ENCODE measurements around the gene C1orf146. TPM values are rescaled to one million over a fixed set of nuclear protein-coding genes. Genes with fewer than 3 reads are reported as not detected.
"Not testable (repeated sequence)": the region's sequence is repeated elsewhere in the genome, so short reads cannot be mapped to it uniquely, and the experiment has no call there.

Gene C1orf146
- total RNA-seq, 2 experiments from 2014 or later: not detected

GRCh38 chr1:92211166-92211565 is 6.5 kb upstream of the C1orf146 start:
- no peaks in the 10 kb centered on the region for H3K27me3 Mint-ChIP-seq (ENCODE audit: low read depth)
- H3K36me3 Mint-ChIP-seq (ENCODE audit: low read depth): no peaks in the 10 kb centered on the region
- H3K4me3 Mint-ChIP-seq: no peak overlapping the region
- H3K9me3 Mint-ChIP-seq: no peaks in the 10 kb centered on the region
- intact Hi-C loops (cut with micrococcal nuclease): no loop called here
- no peak for DNase-seq
- no peak overlapping the region for H3K27ac Mint-ChIP-seq
- CTCF ChIA-PET: interaction anchor here (0.8 to 1.3 kb wide), 3 partner anchors 20 to 538 kb away, joined by 3 to 6 read pairs (median 3); no protein-coding TSS in a partner anchor
- peaks cover 16% of the 10 kb centered on the region for H3K4me1 Mint-ChIP-seq (ENCODE audit: low read depth)

- Mint-ChIP-seq H3K27ac (no peak overlapping the region), H3K4me1 (ENCODE audit: low read depth) (no peaks in the 10 kb centered on the region), H3K36me3 (ENCODE audit: low read depth) (no peaks in the 10 kb centered on the region), H3K9me3 (no peaks in the 10 kb centered on the region), H3K4me3 (no peak overlapping the region), H3K27me3 (ENCODE audit: low read depth) (no peaks in the 10 kb centered on the region)
- DNase-seq: no peak
- CTCF ChIA-PET: interaction anchor here (0.9 kb wide), 1 partner anchor 70 kb away, joined by 3 read pairs; no protein-coding TSS in a partner anchor
- intact Hi-C loops (cut with micrococcal nuclease): no loop called here
Observed at GRCh38 chr1:92218559-92218958, 844 bp downstream of the C1orf146 start.

GRCh38 chr1:92219028-92219427 is 1.3 kb downstream of the C1orf146 start:
- Mint-ChIP-seq H3K27me3 (ENCODE audit: low read depth) (no peaks in the 10 kb centered on the region), H3K36me3 (ENCODE audit: low read depth) (no peaks in the 10 kb centered on the region), H3K27ac (no peak overlapping the region), H3K4me1 (ENCODE audit: low read depth) (no peaks in the 10 kb centered on the region), H3K4me3 (no peak overlapping the region), H3K9me3 (no peaks in the 10 kb centered on the region)
- CTCF ChIA-PET: interaction anchor here (0.9 kb wide), 1 partner anchor 154 kb away, joined by 4 read pairs; no protein-coding TSS in a partner anchor
- intact Hi-C loops (cut with micrococcal nuclease): no loop called here
- no peak for DNase-seq

GRCh38 chr1:92228401-92228800 is 10.7 kb downstream of the C1orf146 start:
- no peaks in the 10 kb centered on the region for H3K36me3 Mint-ChIP-seq (ENCODE audit: low read depth)
- H3K9me3 Mint-ChIP-seq: no peaks in the 10 kb centered on the region
- no peaks in the 10 kb centered on the region for H3K27me3 Mint-ChIP-seq (ENCODE audit: low read depth)
- no peak for DNase-seq
- no peak overlapping the region for H3K27ac Mint-ChIP-seq
- H3K4me1 Mint-ChIP-seq (ENCODE audit: low read depth): no peaks in the 10 kb centered on the region
- H3K4me3 Mint-ChIP-seq: no peak overlapping the region
- intact Hi-C loops (cut with micrococcal nuclease): no loop called here
- CTCF ChIA-PET: no interaction called here

GRCh38 chr1:92230736-92231135 is 13.0 kb downstream of the C1orf146 start:
- DNase-seq: no peak
- H3K9me3 Mint-ChIP-seq: no peaks in the 10 kb centered on the region
- H3K27ac Mint-ChIP-seq: no peak overlapping the region
- H3K27me3 Mint-ChIP-seq (ENCODE audit: low read depth): no peaks in the 10 kb centered on the region
- intact Hi-C loops (cut with micrococcal nuclease): no loop called here
- H3K36me3 Mint-ChIP-seq (ENCODE audit: low read depth): no peaks in the 10 kb centered on the region
- H3K4me1 Mint-ChIP-seq (ENCODE audit: low read depth): no peaks in the 10 kb centered on the region
- CTCF ChIA-PET: no interaction called here
- no peak overlapping the region for H3K4me3 Mint-ChIP-seq

GRCh38 chr1:92240034-92240433 is 22.3 kb downstream of the C1orf146 start:
- Mint-ChIP-seq H3K27me3 (ENCODE audit: low read depth) (no peaks in the 10 kb centered on the region), H3K4me1 (ENCODE audit: low read depth) (no peaks in the 10 kb centered on the region), H3K4me3 (no peak overlapping the region), H3K27ac (no peak overlapping the region), H3K36me3 (ENCODE audit: low read depth) (peaks cover 1% of the 10 kb centered on the region), H3K9me3 (no peaks in the 10 kb centered on the region)
- CTCF ChIA-PET: no interaction called here
- no peak for DNase-seq
- intact Hi-C loops (cut with micrococcal nuclease): no loop called here

GRCh38 chr1:92244376-92244775 is 26.7 kb downstream of the C1orf146 start:
- peaks cover 1% of the 10 kb centered on the region for H3K36me3 Mint-ChIP-seq (ENCODE audit: low read depth)
- DNase-seq: no peak
- CTCF ChIA-PET: no interaction called here
- intact Hi-C loops (cut with micrococcal nuclease): no loop called here
- no peaks in the 10 kb centered on the region for H3K9me3 Mint-ChIP-seq
- H3K4me3 Mint-ChIP-seq: no peak overlapping the region
- no peaks in the 10 kb centered on the region for H3K4me1 Mint-ChIP-seq (ENCODE audit: low read depth)
- H3K27me3 Mint-ChIP-seq (ENCODE audit: low read depth): no peaks in the 10 kb centered on the region
- no peak overlapping the region for H3K27ac Mint-ChIP-seq

GRCh38 chr1:92254714-92255113 is 37.0 kb downstream of the C1orf146 start:
- H3K4me1 Mint-ChIP-seq (ENCODE audit: low read depth); H3K27ac Mint-ChIP-seq; H3K4me3 Mint-ChIP-seq; intact Hi-C loops (cut with micrococcal nuclease); H3K27me3 Mint-ChIP-seq (ENCODE audit: low read depth); DNase-seq: not testable (repeated sequence)
- Mint-ChIP-seq H3K36me3 (ENCODE audit: low read depth) (peaks cover 65% of the 10 kb centered on the region), H3K9me3 (peaks cover 19% of the 10 kb centered on the region)
- CTCF ChIA-PET: interaction anchor here (0.7 kb wide), 1 partner anchor 254 kb away, joined by 3 read pairs; no protein-coding TSS in a partner anchor

GRCh38 chr1:92259350-92259749 is 41.6 kb downstream of the C1orf146 start:
- DNase-seq: no peak
- CTCF ChIA-PET: no interaction called here
- intact Hi-C loops (cut with micrococcal nuclease): no loop called here
- Mint-ChIP-seq H3K4me1 (ENCODE audit: low read depth) (no peaks in the 10 kb centered on the region), H3K9me3 (peaks cover 14% of the 10 kb centered on the region), H3K4me3 (no peak overlapping the region), H3K36me3 (ENCODE audit: low read depth) (peaks cover 83% of the 10 kb centered on the region), H3K27ac (no peak overlapping the region), H3K27me3 (ENCODE audit: low read depth) (no peaks in the 10 kb centered on the region)

- Mint-ChIP-seq H3K27me3 (ENCODE audit: low read depth) (no peaks in the 10 kb centered on the region), H3K9me3 (no peaks in the 10 kb centered on the region), H3K36me3 (ENCODE audit: low read depth) (peaks cover 58% of the 10 kb centered on the region), H3K27ac (no peak overlapping the region), H3K4me3 (no peak overlapping the region), H3K4me1 (ENCODE audit: low read depth) (no peaks in the 10 kb centered on the region)
- DNase-seq: no peak
- intact Hi-C loops (cut with micrococcal nuclease): no loop called here
- CTCF ChIA-PET: no interaction called here
Observed at GRCh38 chr1:92262516-92262915, 44.8 kb downstream of the C1orf146 start.

GRCh38 chr1:92273039-92273438 is 55.3 kb downstream of the C1orf146 start:
- H3K4me1 Mint-ChIP-seq (ENCODE audit: low read depth): no peaks in the 10 kb centered on the region
- DNase-seq: no peak
- CTCF ChIA-PET: interaction anchor here (0.6 to 0.7 kb wide), 5 partner anchors 13 to 378 kb away, joined by 3 to 5 read pairs (median 4); no protein-coding TSS in a partner anchor
- no peak overlapping the region for H3K27ac Mint-ChIP-seq
- no peaks in the 10 kb centered on the region for H3K27me3 Mint-ChIP-seq (ENCODE audit: low read depth)
- H3K36me3 Mint-ChIP-seq (ENCODE audit: low read depth): peaks cover 43% of the 10 kb centered on the region
- no peak overlapping the region for H3K4me3 Mint-ChIP-seq
- no peaks in the 10 kb centered on the region for H3K9me3 Mint-ChIP-seq
- intact Hi-C loops (cut with micrococcal nuclease): no loop called here

GRCh38 chr1:92274939-92275338 is 57.2 kb downstream of the C1orf146 start:
- Mint-ChIP-seq H3K36me3 (ENCODE audit: low read depth) (peaks cover 43% of the 10 kb centered on the region), H3K27ac (no peak overlapping the region), H3K4me1 (ENCODE audit: low read depth) (no peaks in the 10 kb centered on the region), H3K27me3 (ENCODE audit: low read depth) (no peaks in the 10 kb centered on the region), H3K9me3 (no peaks in the 10 kb centered on the region), H3K4me3 (no peak overlapping the region)
- DNase-seq: no peak
- intact Hi-C loops (cut with micrococcal nuclease): no loop called here
- CTCF ChIA-PET: no interaction called here

- no peaks in the 10 kb centered on the region for H3K4me1 Mint-ChIP-seq (ENCODE audit: low read depth)
Observed at GRCh38 chr1:92276082-92276481, 58.4 kb downstream of the C1orf146 start.

More at GRCh38 chr1:92276082-92276481, 58.4 kb downstream of the C1orf146 start:
- peaks cover 53% of the 10 kb centered on the region for H3K36me3 Mint-ChIP-seq (ENCODE audit: low read depth)
- H3K27ac Mint-ChIP-seq: no peak overlapping the region
- no peaks in the 10 kb centered on the region for H3K9me3 Mint-ChIP-seq
- H3K27me3 Mint-ChIP-seq (ENCODE audit: low read depth): no peaks in the 10 kb centered on the region
- CTCF ChIA-PET: no interaction called here
- no peak for DNase-seq
- no peak overlapping the region for H3K4me3 Mint-ChIP-seq
- intact Hi-C loops (cut with micrococcal nuclease): no loop called here

Measured in activated naive CD4-positive, alpha-beta T cell treated with anti-CD3 and anti-CD28 coated beads for 36 hours (primary cell).